Testis (tissue), 2 donors: ENCODE measurements around the gene DAB2.

Experiments used
- POLR2A ChIP-seq: fragments of 450-650 bp; IDR thresholded peaks from one replicate; pipeline ENCODE4 v1.6.1; 2017; ENCODE audit warnings: antibody characterized with exemption, mild to moderate bottlenecking, moderate library complexity
- TF ChIP-seq, protein P1 (sequence below), 3 experiments: fragments of 450-650 bp in 2 of 3; fragments of 200-600 bp in 1 of 3; sonication (generic) in 1 of 3; IDR thresholded peaks; one replicate each; pipeline ENCODE4 v1.5.1; 2016 to 2019; ENCODE audit warnings: antibody characterized with exemption in 3 of 3, mild to moderate bottlenecking in 2 of 3, moderate library complexity in 1 of 3

DNA sequence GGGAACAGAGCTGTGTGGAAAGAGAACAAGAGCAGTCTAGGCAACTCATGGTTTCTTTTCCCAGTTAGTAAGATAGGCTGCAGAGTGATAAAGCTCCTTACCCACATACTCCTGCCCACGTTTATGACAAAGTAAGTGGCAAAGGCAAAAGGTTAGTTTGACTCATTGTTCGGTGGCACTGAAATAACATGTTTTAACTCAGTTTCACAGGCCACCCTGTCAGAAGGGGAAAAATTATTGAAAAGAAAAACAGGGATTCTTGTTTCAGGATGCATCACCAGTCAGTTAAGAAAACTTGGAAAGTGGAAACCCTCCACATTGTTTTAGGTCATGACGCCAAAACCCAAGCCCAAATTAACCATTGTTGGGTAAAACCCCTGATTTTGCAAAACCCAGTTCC lies 22.3 kb upstream of the DAB2 start:
- TF ChIP-seq, protein P1, sequence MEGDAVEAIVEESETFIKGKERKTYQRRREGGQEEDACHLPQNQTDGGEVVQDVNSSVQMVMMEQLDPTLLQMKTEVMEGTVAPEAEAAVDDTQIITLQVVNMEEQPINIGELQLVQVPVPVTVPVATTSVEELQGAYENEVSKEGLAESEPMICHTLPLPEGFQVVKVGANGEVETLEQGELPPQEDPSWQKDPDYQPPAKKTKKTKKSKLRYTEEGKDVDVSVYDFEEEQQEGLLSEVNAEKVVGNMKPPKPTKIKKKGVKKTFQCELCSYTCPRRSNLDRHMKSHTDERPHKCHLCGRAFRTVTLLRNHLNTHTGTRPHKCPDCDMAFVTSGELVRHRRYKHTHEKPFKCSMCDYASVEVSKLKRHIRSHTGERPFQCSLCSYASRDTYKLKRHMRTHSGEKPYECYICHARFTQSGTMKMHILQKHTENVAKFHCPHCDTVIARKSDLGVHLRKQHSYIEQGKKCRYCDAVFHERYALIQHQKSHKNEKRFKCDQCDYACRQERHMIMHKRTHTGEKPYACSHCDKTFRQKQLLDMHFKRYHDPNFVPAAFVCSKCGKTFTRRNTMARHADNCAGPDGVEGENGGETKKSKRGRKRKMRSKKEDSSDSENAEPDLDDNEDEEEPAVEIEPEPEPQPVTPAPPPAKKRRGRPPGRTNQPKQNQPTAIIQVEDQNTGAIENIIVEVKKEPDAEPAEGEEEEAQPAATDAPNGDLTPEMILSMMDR (IDR thresholded peaks at IDR 0.05) = no peak
- no peak for TF ChIP-seq POLR2A
